HG03039 (cell line): ENCODE data around the gene KRTAP13-4.

Experiments
- ATAC-seq: cut with Tn5 transposase; IDR thresholded peaks from one replicate; pipeline ENCODE4 v1.9.1; 2021; ENCODE audit warnings: mild to moderate bottlenecking, moderate library complexity; ENCODE audit not compliant: unreplicated experiment

The KRTAP13-4 gene

GRCh38 chr21:30430170-30430655 is at the start of gene KRTAP13-4:
KRTAP13-4 (plus strand) TSS chr21:30430220; CDS start chr21:30430276, 56 bp downstream.
- no peak for ATAC-seq

GRCh38 chr21:30382201-30382600 is 47.8 kb upstream of the KRTAP13-4 start:
- ATAC-seq = no peak

GRCh38 chr21:30391492-30392025 is 38.5 kb upstream of the KRTAP13-4 start:
- ATAC-seq = no peak

- no peak for ATAC-seq
These were observed 34.3 kb upstream of the KRTAP13-4 start, which contains the start of gene KRTAP13-1 for GRCh38 chr21:30395731-30396130. KRTAP13-1 (plus strand) TSS chr21:30396031; CDS start chr21:30396087, 56 bp downstream.

GRCh38 chr21:30408782-30409494 is 21.1 kb upstream of the KRTAP13-4 start:
- no peak for ATAC-seq

GRCh38 chr21:30415993-30416392 is 14.0 kb upstream of the KRTAP13-4 start:
- ATAC-seq = no peak

GRCh38 chr21:30425826-30426225 is 4.2 kb upstream of the KRTAP13-4 start, which contains the start of gene KRTAP13-3:
KRTAP13-3 (minus strand) TSS chr21:30425926; CDS start chr21:30425912, 14 bp downstream.
- ATAC-seq = no peak

GRCh38 chr21:30426731-30427130 is 3.3 kb upstream of the KRTAP13-4 start:
- ATAC-seq = no peak

- ATAC-seq = no peak
These were observed 4.1 kb downstream of the KRTAP13-4 start for GRCh38 chr21:30434033-30434631.

- ATAC-seq = no peak
These were observed 7.1 kb downstream of the KRTAP13-4 start for GRCh38 chr21:30437010-30437565.

GRCh38 chr21:30439975-30440374 is 10.0 kb downstream of the KRTAP13-4 start, which contains the start of gene KRTAP15-1:
KRTAP15-1 (plus strand) TSS chr21:30440275; CDS start chr21:30440328, 53 bp downstream.
- no peak for ATAC-seq

- no peak for ATAC-seq
These were observed 13.2 kb downstream of the KRTAP13-4 start for GRCh38 chr21:30443226-30443625.

GRCh38 chr21:30444204-30444603 is 14.2 kb downstream of the KRTAP13-4 start:
- no peak for ATAC-seq

- no peak for ATAC-seq
These were observed 17.0 kb downstream of the KRTAP13-4 start for GRCh38 chr21:30447056-30447455.

- ATAC-seq = no peak
These were observed 18.5 kb downstream of the KRTAP13-4 start for GRCh38 chr21:30448514-30448913.

- ATAC-seq = no peak
These were observed 33.7 kb downstream of the KRTAP13-4 start for GRCh38 chr21:30463713-30464112.

- ATAC-seq = no peak
These were observed 39.1 kb downstream of the KRTAP13-4 start for GRCh38 chr21:30468900-30469714.

GRCh38 chr21:30478004-30478403 is 48.0 kb downstream of the KRTAP13-4 start:
- no peak for ATAC-seq

GRCh38 chr21:30479259-30479658 is 49.2 kb downstream of the KRTAP13-4 start:
- ATAC-seq = no peak

GRCh38 chr21:30480145-30480544 is 50.1 kb downstream of the KRTAP13-4 start, which contains the start of gene KRTAP19-1:
KRTAP19-1 (minus strand) TSS chr21:30480367; CDS start chr21:30480317, 50 bp downstream.
- ATAC-seq = no peak
